ENCODE data around the gene SMURF1. TPM values are rescaled to one million over a fixed set of nuclear protein-coding genes. Genes with fewer than 3 reads are reported as not detected.

Gene SMURF1
- total and polyA plus RNA-seq, 2 of the 8 experiments (the other 6 are each of a cell fraction or from before 2014, with no cell fraction given): 9.6 to 24.5 TPM

GRCh38 chr7:99034932-99035722, 108.8 kb downstream of the SMURF1 start:
- H2BK12ac ChIP-seq (ENCODE audit: low read depth, low read length): no peak overlapping the region
- no peaks in the 10 kb centered on the region for H3K79me2 ChIP-seq (ENCODE audit: control insufficient read depth in 1 of 2, insufficient read depth in 2 of 2, low read length in 2 of 2)
- no peaks in the 10 kb centered on the region for H3K9me3 ChIP-seq (ENCODE audit: insufficient read depth in 2 of 2, low read depth in 1 of 2, low read length in 1 of 2)
- H2AFZ ChIP-seq (ENCODE audit: low read length): no peak overlapping the region
- H2AK5ac ChIP-seq (ENCODE audit: low read depth, low read length): no peak overlapping the region
- no peak for FAIRE-seq
- H2BK20ac ChIP-seq (ENCODE audit: low read length): no peak overlapping the region
- no peaks in the 10 kb centered on the region for H3K23me2 ChIP-seq (ENCODE audit: low read depth, low read length)
- POLR2A ChIA-PET (ENCODE audit: partially characterized antibody): interaction anchor here (1.2 kb wide), 1 partner anchor 287 kb away, joined by 3 read pairs; no protein-coding TSS in a partner anchor
- no peaks in the 10 kb centered on the region for H3K4me1 ChIP-seq (replicated peaks in 1 of 4; ENCODE audit: control insufficient read depth in 3 of 4, insufficient read depth in 4 of 4, low read length in 3 of 4)
- no peak overlapping the region for H3K18ac ChIP-seq (ENCODE audit: extremely low read depth, low read length)
- H4K20me1 ChIP-seq (replicated peaks in 1 of 2; ENCODE audit: control insufficient read depth in 1 of 2, insufficient read depth in 2 of 2, low read length in 2 of 2): peaks cover 8% of the 10 kb centered on the region in 2 experiments
- no peak overlapping the region for H3K9ac ChIP-seq (replicated peaks in 1 of 4; ENCODE audit: extremely low read depth in 1 of 4, low read depth in 3 of 4, low read length in 3 of 4)
- H3K56ac ChIP-seq (replicated peaks; ENCODE audit: insufficient read length, low read depth, low read length): no peak overlapping the region
- H3K36me3 ChIP-seq (ENCODE audit: control insufficient read depth in 2 of 4, insufficient read depth in 4 of 4, low read length in 3 of 4): peaks cover 32 to 77% (median 61%) of the 10 kb centered on the region in 4 experiments
- no peak overlapping the region for H3K27ac ChIP-seq (ENCODE audit: low read depth, low read length)
- no peak overlapping the region for H3K4ac ChIP-seq (replicated peaks; ENCODE audit: insufficient read length, low read depth, low read length)
- H3K23ac ChIP-seq (ENCODE audit: insufficient read length): no peak overlapping the region
- TF ChIP-seq BCL11A (IDR thresholded peaks at IDR 0.05; ENCODE audit: low read depth in 2 of 2, low read length in 2 of 2) (no peak), MAX (IDR thresholded peaks at IDR 0.05) (no peak), BACH1 (IDR thresholded peaks at IDR 0.05; ENCODE audit: low read length) (no peak), CHD1 (IDR thresholded peaks at IDR 0.05; ENCODE audit: low read depth, low read length) (no peak), ZNF274 (IDR thresholded peaks at IDR 0.05; ENCODE audit: borderline replicate concordance, extremely low read depth, low read length) (no peak), MAFK (IDR thresholded peaks at IDR 0.05; ENCODE audit: low read depth, low read length) (no peak), SIRT6 (IDR thresholded peaks at IDR 0.05; ENCODE audit: low read length) (no peak), SP2 (IDR thresholded peaks at IDR 0.05; ENCODE audit: low read length) (no peak), EP300 (IDR thresholded peaks at IDR 0.05; ENCODE audit: borderline replicate concordance in 1 of 2, low read depth in 2 of 2, low read length in 2 of 2) (no peak), SRF (IDR thresholded peaks at IDR 0.05; ENCODE audit: low read depth, low read length) (no peak), CREB1 (IDR thresholded peaks at IDR 0.05) (no peak)
- no peak for DNase-seq (ENCODE audit: low read depth in 1 of 2, low spot score in 2 of 2)
- H2BK120ac ChIP-seq (replicated peaks; ENCODE audit: low read depth, low read length): no peak overlapping the region
- no peak overlapping the region for H4K91ac ChIP-seq (replicated peaks; ENCODE audit: insufficient read length, low read length)
- WGBS, 2 experiments (ENCODE audit: extremely low coverage in 1 of 2, insufficient coverage in 1 of 2, insufficient read length in 1 of 2, insufficient replicate concordance in 2 of 2, low coverage in 1 of 2, low lambda C conversion rate in 2 of 2, missing lambda C conversion rate in 1 of 2): 90% methylated on average over 30 of the region's 30 CpGs; no CpG with 5 or more reads in 1 of the 2 experiments
- no peak overlapping the region for H2BK5ac ChIP-seq (ENCODE audit: low read depth, low read length)
- H3K27me3 ChIP-seq (replicated peaks in 1 of 4; ENCODE audit: control insufficient read depth in 3 of 4, extremely low read depth in 1 of 4, insufficient read depth in 3 of 4, low read length in 3 of 4): no peaks in the 10 kb centered on the region
- no peak overlapping the region for H4K5ac ChIP-seq (ENCODE audit: insufficient read length, low read depth, low read length)
- no peak overlapping the region for H3K4me2 ChIP-seq (ENCODE audit: insufficient read depth in 1 of 2, low read depth in 2 of 2, low read length in 2 of 2)
- no peak overlapping the region for H2BK15ac ChIP-seq (ENCODE audit: low read length)
- no peak overlapping the region for H3K14ac ChIP-seq (ENCODE audit: insufficient read length)
- H3K79me1 ChIP-seq (ENCODE audit: low read depth, low read length): no peaks in the 10 kb centered on the region
- no peak overlapping the region; the same call in 1 of the 2 replicates for H4K8ac ChIP-seq (ENCODE audit: extremely low read depth, insufficient read depth, low read length)
- no peak overlapping the region for H3K4me3 ChIP-seq (ENCODE audit: extremely low read depth in 1 of 4, insufficient read depth in 2 of 4, low read depth in 3 of 4, low read length in 4 of 4)
- CTCF ChIA-PET (ENCODE audit: partially characterized antibody): interaction anchor here (0.5 to 6.2 kb wide), 13 partner anchors 9 to 465 kb away, joined by 3 to 87 read pairs (median 3); partner anchors contain the start of gene ZNF394

Measured in H1 (cell line).